GM10248 (cell line): ENCODE measurements around the gene PLEKHA5.

Experiments
- CTCF ChIA-PET: fragments of 300-600 bp; sonication (Branson Sonifier 250); formaldehyde crosslinking; extraction: SDS; loops from one replicate; lab custom pipeline; 2021; ENCODE audit warnings: antibody characterized with exemption; lab: Yijun Ruan, JAX
- POLR2A ChIA-PET: fragments of 350-650 bp; sonication (Branson Sonifier 250); formaldehyde crosslinking; extraction: SDS; loops from one replicate; lab custom pipeline; 2020; ENCODE audit warnings: antibody characterized with exemption; lab: Yijun Ruan, JAX
- DNase-seq: peaks from one replicate; pipeline ENCODE4 v3.0.0; 2012; ENCODE audit errors: extremely low spot score
- TF ChIP-seq, protein P1 (sequence below): IDR thresholded peaks from 2 replicates; pipeline ENCODE4 v1.5.1; 2012; ENCODE audit warnings: mild to moderate bottlenecking, low read depth; ENCODE audit errors: extremely low read depth, missing control alignments, control extremely low read depth

The PLEKHA5 gene

DNA sequence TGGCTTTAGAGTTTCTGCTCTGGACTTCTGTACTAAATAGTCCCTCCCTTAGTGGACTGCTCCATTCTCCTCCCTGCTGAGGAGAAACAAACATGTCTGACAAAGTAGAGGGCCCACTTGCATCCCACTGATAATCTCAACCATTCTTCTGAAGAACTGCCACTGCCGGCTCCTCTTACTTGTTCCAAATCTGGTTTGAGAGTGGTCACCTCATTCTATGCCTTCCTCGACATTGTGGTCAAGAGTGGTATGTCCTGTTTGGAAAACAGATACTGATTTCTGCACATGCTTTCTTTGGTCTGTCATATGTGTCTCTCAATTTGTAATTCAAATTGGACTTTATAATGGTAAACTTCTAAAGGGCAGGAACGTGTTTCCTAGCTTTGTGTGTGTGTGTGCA, 36.3 kb upstream of the PLEKHA5 start:
- TF ChIP-seq, protein P1, sequence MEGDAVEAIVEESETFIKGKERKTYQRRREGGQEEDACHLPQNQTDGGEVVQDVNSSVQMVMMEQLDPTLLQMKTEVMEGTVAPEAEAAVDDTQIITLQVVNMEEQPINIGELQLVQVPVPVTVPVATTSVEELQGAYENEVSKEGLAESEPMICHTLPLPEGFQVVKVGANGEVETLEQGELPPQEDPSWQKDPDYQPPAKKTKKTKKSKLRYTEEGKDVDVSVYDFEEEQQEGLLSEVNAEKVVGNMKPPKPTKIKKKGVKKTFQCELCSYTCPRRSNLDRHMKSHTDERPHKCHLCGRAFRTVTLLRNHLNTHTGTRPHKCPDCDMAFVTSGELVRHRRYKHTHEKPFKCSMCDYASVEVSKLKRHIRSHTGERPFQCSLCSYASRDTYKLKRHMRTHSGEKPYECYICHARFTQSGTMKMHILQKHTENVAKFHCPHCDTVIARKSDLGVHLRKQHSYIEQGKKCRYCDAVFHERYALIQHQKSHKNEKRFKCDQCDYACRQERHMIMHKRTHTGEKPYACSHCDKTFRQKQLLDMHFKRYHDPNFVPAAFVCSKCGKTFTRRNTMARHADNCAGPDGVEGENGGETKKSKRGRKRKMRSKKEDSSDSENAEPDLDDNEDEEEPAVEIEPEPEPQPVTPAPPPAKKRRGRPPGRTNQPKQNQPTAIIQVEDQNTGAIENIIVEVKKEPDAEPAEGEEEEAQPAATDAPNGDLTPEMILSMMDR, result no peak
- no peak for DNase-seq
- ChIA-PET POLR2A (no interaction called here), CTCF (no interaction called here)

DNA sequence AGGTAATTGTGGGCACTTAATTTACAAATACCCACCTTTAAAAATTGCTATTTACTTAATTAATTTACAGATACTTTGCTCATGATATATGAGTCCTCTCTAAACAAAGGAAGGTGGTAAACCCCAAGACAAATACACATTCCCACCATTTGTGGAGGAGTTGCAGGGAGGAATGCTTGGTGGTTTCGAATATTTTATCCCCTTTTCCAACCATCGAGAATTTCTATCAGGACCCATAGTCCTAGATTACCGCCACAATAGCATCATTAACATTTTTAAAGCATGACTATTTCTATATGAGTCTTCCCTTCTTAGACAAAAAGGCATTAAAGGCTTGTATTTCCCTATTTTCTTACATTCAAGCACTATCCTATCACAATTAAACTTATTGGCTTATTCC, 34.2 kb upstream of the PLEKHA5 start:
- POLR2A ChIA-PET, result no interaction called here
- TF ChIP-seq, protein P1, result no peak
- DNase-seq, result no peak
- CTCF ChIA-PET, result no interaction called here

DNA sequence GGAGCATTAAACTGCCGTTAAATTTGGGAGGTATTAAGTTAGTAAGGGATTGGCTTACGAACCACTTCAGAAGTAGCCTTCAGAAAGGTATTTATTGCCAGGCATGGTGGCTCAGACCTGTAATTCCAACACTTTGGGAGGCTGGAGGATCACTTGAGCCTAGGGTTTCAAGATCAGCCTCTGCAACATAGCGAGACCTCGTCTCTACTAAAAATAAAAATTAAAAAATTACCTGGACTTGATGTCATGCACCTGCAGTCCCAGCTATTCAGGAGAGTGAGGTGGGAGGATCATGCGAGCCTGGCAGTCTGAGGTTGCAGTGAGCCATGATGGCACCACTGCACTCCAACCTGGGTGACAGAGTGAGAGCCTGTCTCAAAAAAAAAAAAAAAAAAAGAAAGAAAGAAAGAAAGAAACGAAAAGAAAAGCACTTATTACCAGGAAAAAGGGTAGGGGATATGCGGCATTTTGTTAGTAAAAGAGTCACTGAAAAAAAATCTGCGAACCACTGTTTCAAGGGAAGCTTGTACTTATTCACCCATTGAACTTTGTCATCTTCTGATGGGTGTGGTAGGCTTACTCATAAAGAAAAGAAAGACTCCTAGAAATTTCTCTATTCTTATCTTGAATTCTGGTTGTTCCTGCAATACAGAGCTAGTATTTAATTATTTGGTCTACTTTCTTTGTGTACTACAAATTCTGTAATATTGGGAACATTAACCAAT, 33.6 kb upstream of the PLEKHA5 start:
- TF ChIP-seq, protein P1, result no peak
- DNase-seq, result no peak
- POLR2A ChIA-PET, result no interaction called here
- CTCF ChIA-PET, result no interaction called here

DNA sequence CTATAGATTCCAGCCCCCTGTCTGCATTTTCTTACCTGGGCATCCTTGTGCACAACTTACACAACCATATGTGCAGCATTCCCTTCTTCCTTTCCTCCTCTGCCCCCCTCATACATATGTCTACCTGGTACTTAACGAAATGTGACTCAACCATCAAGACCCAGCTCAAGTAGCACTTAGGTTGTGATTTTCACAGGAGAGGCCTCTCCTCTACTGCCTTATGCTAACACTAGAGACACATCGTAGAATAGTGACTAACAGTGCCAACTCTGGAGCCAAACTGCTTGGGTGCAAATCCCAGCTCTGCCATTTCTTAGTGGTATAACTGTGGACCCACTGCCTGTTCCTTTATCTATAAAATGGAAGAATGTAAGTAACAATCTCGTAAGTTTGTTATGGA, 24.1 kb upstream of the PLEKHA5 start:
- no peak for DNase-seq
- CTCF ChIA-PET, result interaction anchor here (1.0 kb wide), 1 partner anchor 10 kb away, joined by 3 read pairs; no protein-coding TSS in a partner anchor
- TF ChIP-seq, protein P1, result no peak
- POLR2A ChIA-PET, result no interaction called here

DNA sequence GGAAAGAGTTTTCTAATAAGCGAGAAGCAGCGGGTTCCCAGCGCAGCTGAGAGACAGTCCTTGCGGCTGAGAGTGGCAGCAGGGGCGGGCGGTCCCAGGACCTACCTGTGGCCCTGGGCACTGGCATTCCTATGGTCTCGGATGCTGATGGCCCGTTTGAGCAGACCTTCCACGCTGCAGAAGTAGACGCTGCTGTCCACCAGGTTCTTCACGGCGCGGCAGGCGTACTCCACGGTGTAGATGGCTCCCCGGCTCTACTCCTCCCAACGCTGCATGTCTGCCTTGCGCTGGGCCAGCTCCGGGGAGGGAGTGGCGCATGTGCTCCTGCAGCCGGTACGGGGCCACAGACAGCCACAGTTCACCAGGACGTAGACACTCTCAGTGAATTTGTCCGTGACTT, 21.8 kb upstream of the PLEKHA5 start:
- CTCF ChIA-PET, result no interaction called here
- no peak for DNase-seq
- POLR2A ChIA-PET, result no interaction called here
- TF ChIP-seq, protein P1, result no peak

DNA sequence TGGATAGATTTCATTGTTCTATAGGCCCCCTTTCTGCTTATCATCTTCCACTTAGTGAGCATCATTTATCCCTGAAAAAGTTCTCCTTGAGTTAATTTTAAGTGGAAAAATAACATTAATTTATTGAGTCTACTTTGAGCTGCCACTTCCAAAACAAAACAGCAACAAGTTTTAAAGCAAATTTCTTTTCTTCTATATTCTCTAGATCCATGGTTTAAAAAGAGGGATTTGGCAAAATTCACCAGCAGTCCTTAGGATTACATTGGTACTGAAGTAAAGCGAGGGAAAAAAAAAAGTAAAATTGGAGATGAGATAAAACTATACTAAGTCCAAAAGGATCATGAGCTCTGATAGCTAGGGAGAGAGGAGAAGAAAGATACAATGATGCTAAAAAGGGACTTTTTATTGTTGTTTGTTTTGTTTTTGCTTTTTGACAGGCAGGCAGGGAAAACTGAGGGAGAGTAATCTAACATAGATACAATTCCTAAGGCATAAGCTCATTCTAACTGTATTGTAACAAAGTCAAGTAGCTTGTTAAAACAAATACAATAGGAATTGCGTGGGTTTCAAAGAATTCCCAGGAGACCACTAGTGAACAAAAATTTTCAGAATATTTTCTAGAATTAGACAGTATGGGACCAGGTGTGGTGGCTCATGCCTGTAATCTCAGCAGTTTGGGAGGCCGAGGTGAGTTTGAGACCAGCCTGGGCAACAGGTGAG, 19.2 kb upstream of the PLEKHA5 start:
- POLR2A ChIA-PET, result no interaction called here
- no peak for DNase-seq
- TF ChIP-seq, protein P1, result no peak
- CTCF ChIA-PET, result interaction anchor here (0.8 to 1.8 kb wide), 2 partner anchors 8 to 9 kb away, joined by 3 to 9 read pairs; no protein-coding TSS in a partner anchor
